Cardiac fibroblast (primary cell): ENCODE data around the gene WRNIP1.
"Not testable (repeated sequence)": the region's sequence is repeated elsewhere in the genome, so short reads cannot be mapped to it uniquely, and the experiment has no call there.

Experiments
- DNase-seq, 2 donors: peaks; one replicate each; pipeline versions ENCODE4 v3.0.0 to v3.0.0-alpha.2; 2010; ENCODE audit warnings: low read depth in 2 of 2
- H3K4me3 ChIP-seq, 2 donors: replicated peaks in 1 of 2; 1 replicate in 1 of 2; 2 replicates in 1 of 2; pipeline ENCODE4 v1.5.1; 2011; ENCODE audit warnings: low read depth in 2 of 2, low read length in 2 of 2, mild to moderate bottlenecking in 2 of 2, moderate library complexity in 1 of 2
- CTCF ChIP-seq: IDR thresholded peaks from one replicate; pipeline ENCODE4 v1.5.1; 2011; ENCODE audit warnings: low read depth, mild to moderate bottlenecking, low read length, inconsistent platforms

The WRNIP1 gene

DNA sequence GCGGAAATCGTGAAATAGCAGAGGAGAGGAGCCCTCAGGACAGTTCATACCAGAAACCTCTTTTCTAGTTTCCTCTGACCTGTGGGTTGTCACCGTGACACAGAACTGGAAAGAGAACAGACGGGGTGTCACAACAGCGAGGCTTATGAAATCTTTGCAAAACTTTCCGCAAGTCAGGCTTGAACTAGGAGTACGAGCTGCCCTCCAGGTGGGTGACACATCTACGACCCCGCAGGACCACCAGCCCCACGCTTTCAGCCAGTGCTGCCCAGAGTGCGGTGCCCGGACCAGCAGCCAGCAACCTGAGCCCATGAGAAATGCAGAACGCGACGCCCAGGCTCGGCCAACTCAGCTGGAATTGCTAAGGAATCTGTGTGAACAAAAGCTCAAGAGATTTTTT lies 30.8 kb downstream of the WRNIP1 start:
- DNase-seq = no peak

GRCh38 chr6:2796861-2797260 lies 31.7 kb downstream of the WRNIP1 start:
- H3K4me3 ChIP-seq = no peak overlapping the region
- TF ChIP-seq CTCF = no peak
- no peak for DNase-seq

More for the DNA sequence above, 30.8 kb downstream of the WRNIP1 start:
- TF ChIP-seq CTCF = no peak
- no peak overlapping the region for H3K4me3 ChIP-seq

DNA sequence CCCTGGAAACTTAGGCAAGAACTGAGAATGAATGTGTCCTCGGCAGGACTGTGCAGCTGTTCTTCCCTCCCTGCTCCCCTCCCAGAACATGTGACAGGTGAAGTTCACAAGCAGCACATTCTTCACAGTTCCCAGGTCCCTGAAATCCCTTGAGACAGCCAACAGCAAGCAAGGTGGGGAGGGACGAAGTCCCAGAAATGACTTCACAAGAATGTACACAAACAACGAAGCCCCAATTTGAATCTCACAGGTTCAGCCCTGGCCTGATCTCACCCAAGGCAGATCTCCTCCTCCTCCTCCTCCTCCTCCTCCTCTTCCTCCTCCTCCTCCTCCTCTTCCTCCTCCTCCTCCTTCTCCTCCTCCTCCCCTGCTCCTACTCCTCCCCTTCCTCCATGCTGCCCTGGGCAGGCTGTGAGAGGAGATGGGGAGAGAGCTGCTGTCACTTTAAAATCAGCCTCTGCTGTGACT lies 32.4 kb downstream of the WRNIP1 start:
- DNase-seq = no peak
- no peak for TF ChIP-seq CTCF
- H3K4me3 ChIP-seq = no peak overlapping the region

DNA sequence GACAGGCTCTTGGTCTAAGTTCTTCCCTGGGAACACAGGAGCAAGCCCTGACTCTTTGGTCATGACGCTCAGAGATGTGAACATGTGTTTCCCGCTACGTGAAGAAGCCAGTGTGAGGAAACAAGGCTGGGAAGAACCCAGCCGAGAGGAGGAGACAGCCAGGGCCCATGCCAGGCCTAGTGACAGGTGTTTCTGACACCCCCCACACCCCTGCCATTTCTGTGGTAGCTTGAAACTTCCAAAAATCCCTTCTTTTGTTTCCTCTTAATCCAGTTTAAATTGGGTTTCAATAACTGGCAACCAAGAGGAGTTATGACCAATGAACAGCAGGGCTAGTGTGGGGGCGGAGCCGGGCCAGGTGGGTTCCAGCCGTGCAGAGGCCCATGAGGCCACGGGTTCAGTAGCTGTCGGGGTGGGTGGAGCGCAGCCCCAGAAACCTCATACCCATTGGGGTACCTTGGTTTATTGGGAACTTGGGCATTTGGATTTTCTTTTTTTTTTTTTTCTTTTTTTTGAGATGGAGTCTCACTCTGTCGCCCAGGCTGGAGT lies 33.5 kb downstream of the WRNIP1 start:
- no peak for TF ChIP-seq CTCF
- DNase-seq = no peak
- H3K4me3 ChIP-seq = no peak overlapping the region

- DNase-seq = no peak
- no peak overlapping the region for H3K4me3 ChIP-seq
- TF ChIP-seq CTCF = no peak
Measured at GRCh38 chr6:2799936-2800527, 34.8 kb downstream of the WRNIP1 start.

- H3K4me3 ChIP-seq = no peak overlapping the region
- no peak for TF ChIP-seq CTCF
- no peak for DNase-seq
Measured at GRCh38 chr6:2800552-2801316, 35.5 kb downstream of the WRNIP1 start.

DNA sequence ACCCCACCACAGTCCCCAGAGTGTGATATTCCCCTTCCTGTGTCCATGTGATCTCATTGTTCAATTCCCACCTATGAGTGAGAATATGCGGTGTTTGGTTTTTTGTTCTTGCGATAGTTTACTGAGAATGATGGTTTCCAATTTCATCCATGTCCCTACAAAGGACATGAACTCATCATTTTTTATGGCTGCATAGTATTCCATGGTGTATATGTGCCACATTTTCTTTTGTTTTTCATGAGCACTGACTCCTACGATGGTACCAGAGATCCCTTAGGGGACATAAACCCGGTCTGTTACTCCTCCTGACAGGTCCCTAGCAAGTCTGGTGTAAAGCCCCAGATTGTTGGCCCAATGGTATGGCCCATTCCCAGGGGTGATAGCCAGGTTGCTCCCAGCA lies 36.5 kb downstream of the WRNIP1 start:
- not testable (repeated sequence) for DNase-seq, H3K4me3 ChIP-seq
